Neuronal stem cell (in vitro differentiated cells): ENCODE data around the gene DDIAS.
"Not testable (repeated sequence)": the region's sequence is repeated elsewhere in the genome, so short reads cannot be mapped to it uniquely, and the experiment has no call there.

ENCODE experiments used
- DNase-seq: peaks from one replicate; pipeline ENCODE4 v3.0.0-alpha.2; 2013; ENCODE audit warnings: low spot score
- H2AFZ ChIP-seq: one replicate; pipeline ENCODE4 v1.6.1; 2013; ENCODE audit warnings: mild to moderate bottlenecking, low read length, inconsistent platforms
- H2AK5ac ChIP-seq: 2 replicates; pipeline ENCODE4 v1.6.1; 2013; ENCODE audit warnings: low read depth, mild to moderate bottlenecking, inconsistent platforms, low read length, moderate library complexity, mixed read lengths
- H2BK120ac ChIP-seq: 2 replicates; pipeline ENCODE4 v1.6.1; 2013; ENCODE audit warnings: low read depth, mild to moderate bottlenecking, inconsistent platforms, low read length, moderate library complexity, mixed read lengths
- H2BK12ac ChIP-seq: one replicate; pipeline ENCODE4 v1.6.1; 2013; ENCODE audit warnings: low read length, inconsistent platforms
- H2BK15ac ChIP-seq: 2 replicates; pipeline ENCODE4 v1.6.1; 2013; ENCODE audit warnings: mild to moderate bottlenecking, low read length, inconsistent platforms, mixed read lengths
- H2BK5ac ChIP-seq: one replicate; pipeline ENCODE4 v1.6.1; 2013; ENCODE audit warnings: inconsistent platforms, mild to moderate bottlenecking, low read length, moderate library complexity
- H3K14ac ChIP-seq: one replicate; pipeline ENCODE4 v1.6.1; 2013; ENCODE audit warnings: low read length, inconsistent platforms
- H3K18ac ChIP-seq: 2 replicates; pipeline ENCODE4 v1.6.1; 2013; ENCODE audit warnings: low read length, inconsistent platforms
- H3K23ac ChIP-seq: 2 replicates; pipeline ENCODE4 v1.6.1; 2013; ENCODE audit warnings: low read depth, mild to moderate bottlenecking, mixed read lengths, low read length, inconsistent platforms; ENCODE audit not compliant: poor library complexity
- H3K27ac ChIP-seq: replicated peaks from 3 replicates; pipeline ENCODE4 v1.5.1; 2013; ENCODE audit warnings: low read length, inconsistent platforms
- H3K27me3 ChIP-seq, 3 experiments: 2 replicates each; pipeline ENCODE4 v1.6.1; 2013; ENCODE audit warnings: low read length in 3 of 3, mild to moderate bottlenecking in 2 of 3, inconsistent platforms in 1 of 3, low read depth in 1 of 3, mixed read lengths in 1 of 3, moderate library complexity in 1 of 3; ENCODE audit not compliant: control insufficient read depth in 3 of 3, insufficient read depth in 3 of 3
- H3K36me3 ChIP-seq, 2 donors: replicated peaks in 1 of 2; 2 replicates each; pipeline ENCODE4 v1.6.1; 2013; ENCODE audit warnings: low read length in 2 of 2; ENCODE audit not compliant: control insufficient read depth in 2 of 2, insufficient read depth in 2 of 2
- H3K4ac ChIP-seq: 2 replicates; pipeline ENCODE4 v1.6.1; 2013; ENCODE audit warnings: inconsistent platforms, mild to moderate bottlenecking, low read length, moderate library complexity
- H3K4me1 ChIP-seq, 2 donors: 1 replicate in 1 of 2; 2 replicates in 1 of 2; pipeline ENCODE4 v1.6.1; 2013; ENCODE audit warnings: low read length in 2 of 2, low read depth in 1 of 2; ENCODE audit not compliant: control insufficient read depth in 2 of 2, insufficient read depth in 1 of 2
- H3K4me2 ChIP-seq: one replicate; pipeline ENCODE4 v1.6.1; 2013; ENCODE audit warnings: mild to moderate bottlenecking, low read length, inconsistent platforms; ENCODE audit not compliant: insufficient read depth, poor library complexity, severe bottlenecking
- H3K4me3 ChIP-seq, 2 donors: 2 replicates each; pipeline ENCODE4 v1.5.1; 2013; ENCODE audit warnings: low read length in 2 of 2, mild to moderate bottlenecking in 2 of 2, inconsistent platforms in 1 of 2, moderate library complexity in 1 of 2
- H3K79me1 ChIP-seq: one replicate; pipeline ENCODE4 v1.6.1; 2013; ENCODE audit warnings: low read depth, mild to moderate bottlenecking, inconsistent platforms, low read length, moderate library complexity
- H3K9ac ChIP-seq: one replicate; pipeline ENCODE4 v1.6.1; 2013; ENCODE audit warnings: mild to moderate bottlenecking, low read depth, low read length, inconsistent platforms; ENCODE audit not compliant: poor library complexity
- H3K9me3 ChIP-seq, 2 donors: replicated peaks in 1 of 2; 2 replicates each; pipeline versions ENCODE3 to v1.6.1; 2013; ENCODE audit warnings: low read length in 2 of 2, mild to moderate bottlenecking in 2 of 2, inconsistent platforms in 1 of 2, low read depth in 1 of 2, mixed read lengths in 1 of 2, moderate library complexity in 1 of 2; ENCODE audit not compliant: control insufficient read depth in 2 of 2, insufficient read depth in 1 of 2
- H4K8ac ChIP-seq: one replicate; pipeline ENCODE4 v1.6.1; 2013; ENCODE audit warnings: low read depth, mild to moderate bottlenecking, inconsistent platforms, low read length, moderate library complexity
- H4K91ac ChIP-seq: one replicate; pipeline ENCODE4 v1.6.1; 2013; ENCODE audit warnings: low read length, low read depth, mild to moderate bottlenecking, inconsistent platforms; ENCODE audit not compliant: poor library complexity
- WGBS, 2 donors: extraction: QIAGEN DNeasy Blood & Tissue Kit; methylation state at CpG; one replicate each; pipeline ENCODE4 v1.1.7; 2013; ENCODE audit warnings: missing lambda C conversion rate in 2 of 2, mixed read lengths in 1 of 2; ENCODE audit not compliant: insufficient read length in 2 of 2, insufficient replicate concordance in 1 of 2; ENCODE audit errors: extremely low coverage in 2 of 2; 5-methylcytosine and 5-hydroxymethylcytosine counted together

DDIAS gene

DNA sequence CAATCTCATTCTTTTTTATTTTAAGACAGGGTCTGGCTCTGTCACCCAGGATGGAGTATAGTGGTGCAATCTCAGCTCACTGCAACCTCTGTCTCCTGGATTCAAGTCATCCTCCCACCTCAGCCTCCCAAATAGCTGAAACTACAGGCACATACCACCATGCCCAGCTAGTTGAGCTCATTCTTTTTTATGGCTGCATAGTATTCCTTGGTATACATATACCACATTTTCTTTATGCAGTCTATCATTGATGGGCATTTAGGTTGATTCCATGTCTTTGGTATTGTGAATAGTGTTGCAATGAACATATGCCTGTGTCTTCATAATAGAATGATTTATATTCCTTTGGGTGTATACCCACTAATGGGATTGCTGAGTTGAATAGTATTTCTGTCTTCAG, 60.5 kb downstream of the DDIAS start:
- not testable (repeated sequence) for DNase-seq, H2AFZ ChIP-seq, H3K4me2 ChIP-seq, H3K9me3 ChIP-seq, H4K8ac ChIP-seq, H4K91ac ChIP-seq, H3K27me3 ChIP-seq, H3K18ac ChIP-seq, H3K4ac ChIP-seq, H2BK5ac ChIP-seq, H3K27ac ChIP-seq, H3K4me1 ChIP-seq, H3K4me3 ChIP-seq, H2BK15ac ChIP-seq, H2BK12ac ChIP-seq, H3K14ac ChIP-seq, H3K36me3 ChIP-seq, H2AK5ac ChIP-seq, H3K23ac ChIP-seq, H3K79me1 ChIP-seq, H3K9ac ChIP-seq, H2BK120ac ChIP-seq

DNA sequence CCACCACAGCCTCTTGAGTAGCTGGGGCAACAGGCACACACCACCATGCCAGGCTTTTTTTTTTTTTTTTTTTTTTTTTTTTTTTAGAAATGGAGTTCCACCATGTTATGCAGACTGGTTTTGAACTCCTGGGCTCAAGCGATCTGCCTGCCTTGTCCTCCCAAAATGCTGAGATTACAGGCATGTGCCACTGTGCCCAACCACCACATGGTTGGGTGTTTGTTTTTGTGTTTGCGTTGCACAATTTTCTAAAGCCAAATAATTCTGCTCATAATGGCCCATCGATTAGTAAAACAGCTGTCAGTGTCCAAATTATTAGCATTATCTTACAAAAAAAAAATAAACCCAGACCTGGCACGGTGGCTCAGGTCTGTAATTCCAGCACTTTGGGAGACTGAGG, 65.8 kb downstream of the DDIAS start:
- Histone ChIP-seq H3K18ac (no peak overlapping the region), H2BK120ac (no peak overlapping the region), H2BK5ac (no peak overlapping the region), H3K27ac (no peak overlapping the region), H3K9me3 (peaks cover 0 to 2% of the 10 kb centered on the region in 2 donors), H3K4me1 (no peaks in the 10 kb centered on the region), H4K91ac (no peak overlapping the region), H3K23ac (no peak overlapping the region), H3K9ac (no peak overlapping the region), H3K79me1 (no peaks in the 10 kb centered on the region), H3K4me3 (no peak overlapping the region), H3K36me3 (no peaks in the 10 kb centered on the region), H3K4ac (no peak overlapping the region), H4K8ac (no peak overlapping the region), H2BK12ac (no peak overlapping the region), H3K27me3 (no peaks in the 10 kb centered on the region), H3K4me2 (no peak overlapping the region), H2BK15ac (no peak overlapping the region), H2AFZ (no peak overlapping the region), H3K14ac (no peak overlapping the region), H2AK5ac (no peak overlapping the region)
- DNase-seq = no peak
- no CpG with 5 or more reads among the region's 4 CpGs for WGBS, 2 donors

DNA sequence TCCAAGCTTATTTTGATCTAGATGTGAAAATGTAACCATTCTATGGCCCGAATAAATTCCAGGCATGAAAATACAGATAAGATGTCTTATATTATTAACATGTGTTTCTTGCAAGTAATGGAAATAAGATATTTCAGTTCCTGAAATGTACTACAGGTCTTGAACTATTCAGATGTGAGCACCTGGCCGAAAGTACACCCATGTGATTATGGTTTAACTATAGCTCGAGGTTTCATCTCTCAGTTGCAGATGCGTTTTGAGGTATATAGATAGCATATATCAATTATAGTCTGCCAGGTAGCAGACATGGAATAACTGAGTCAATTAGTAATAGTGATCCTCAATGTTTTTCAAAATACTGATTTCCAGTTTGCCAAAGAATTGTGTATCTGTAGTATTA, 68.3 kb downstream of the DDIAS start:
- Histone ChIP-seq H3K4ac (no peak overlapping the region), H3K14ac (no peak overlapping the region), H4K91ac (no peak overlapping the region), H4K8ac (no peak overlapping the region), H3K4me2 (no peak overlapping the region), H3K27ac (no peak overlapping the region), H2BK15ac (no peak overlapping the region), H2BK120ac (no peak overlapping the region), H2AFZ (no peak overlapping the region), H2BK12ac (no peak overlapping the region), H3K23ac (no peak overlapping the region), H3K4me1 (no peaks in the 10 kb centered on the region), H2AK5ac (no peak overlapping the region), H3K36me3 (no peaks in the 10 kb centered on the region), H3K9me3 (peaks cover 0 to 2% of the 10 kb centered on the region in 2 donors), H2BK5ac (no peak overlapping the region), H3K9ac (no peak overlapping the region), H3K27me3 (no peaks in the 10 kb centered on the region), H3K79me1 (no peaks in the 10 kb centered on the region), H3K18ac (no peak overlapping the region), H3K4me3 (no peak overlapping the region)
- no peak for DNase-seq
- WGBS, 2 donors = no CpG with 5 or more reads among the region's 4 CpGs

DNA sequence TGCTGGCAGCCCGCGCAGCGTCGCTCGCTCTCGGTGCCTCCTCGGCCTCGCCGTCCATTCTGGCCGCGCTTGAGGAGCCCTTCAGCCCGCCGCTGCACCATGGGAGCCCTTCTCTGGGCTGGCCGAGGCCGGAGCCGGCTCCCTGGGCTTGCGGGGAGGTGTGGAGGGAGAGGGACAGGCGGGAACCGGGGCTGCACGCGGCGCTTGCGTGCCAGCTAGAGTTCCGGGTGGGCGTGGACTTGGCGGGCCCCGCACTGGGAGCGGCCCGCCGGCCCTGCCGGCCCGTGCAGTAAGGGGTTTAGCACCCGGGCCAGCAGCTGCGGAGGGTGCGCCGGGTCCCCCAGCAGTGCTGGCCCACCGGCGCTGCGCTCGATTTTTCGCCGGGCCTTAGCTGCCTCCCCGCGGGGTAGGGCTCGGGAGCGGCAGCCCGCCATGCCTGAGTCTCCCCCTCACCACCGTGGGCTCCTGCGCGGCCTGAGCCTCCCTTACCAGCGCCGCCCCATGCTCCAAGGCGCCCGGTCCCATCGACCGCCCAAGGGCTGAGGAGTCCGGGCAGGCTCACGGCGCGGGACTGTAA, 69.1 kb downstream of the DDIAS start:
- not testable (repeated sequence) for H3K14ac ChIP-seq, H3K9me3 ChIP-seq, H4K91ac ChIP-seq, H2AFZ ChIP-seq, H2BK5ac ChIP-seq, H3K4me3 ChIP-seq, H3K79me1 ChIP-seq, H2AK5ac ChIP-seq, H3K27me3 ChIP-seq, H2BK15ac ChIP-seq, H3K9ac ChIP-seq, H3K27ac ChIP-seq, H3K4ac ChIP-seq, H2BK12ac ChIP-seq, H3K23ac ChIP-seq, H4K8ac ChIP-seq, DNase-seq, H3K36me3 ChIP-seq, H3K4me2 ChIP-seq, H3K4me1 ChIP-seq, H3K18ac ChIP-seq, H2BK120ac ChIP-seq
- no CpG with 5 or more reads among the region's 60 CpGs for WGBS, 2 donors
